ENCODE results near the gene CES2.
A peak's percentile ranks its signal among the peaks of the same experiment; 100 is the strongest.

CES2 gene

GRCh38 chr16:66918803-66919568, 16.3 kb upstream of the CES2 start, which contains the start of gene CDH16:
CDH16 (minus strand) TSS chr16:66918885; CDS start chr16:66918065, 820 bp downstream.
- no peak for DNase-seq (ENCODE audit: low spot score)

- no peak for DNase-seq (ENCODE audit: low spot score)
These were observed 15.6 kb upstream of the CES2 start for GRCh38 chr16:66919569-66920298.

- no peak for DNase-seq (ENCODE audit: low spot score)
These were observed 15.1 kb upstream of the CES2 start for GRCh38 chr16:66920299-66920590.

GRCh38 chr16:66920924-66921680, 14.2 kb upstream of the CES2 start:
- DNase-seq (ENCODE audit: low spot score) = no peak

GRCh38 chr16:66921729-66922450, 13.4 kb upstream of the CES2 start:
- no peak for DNase-seq (ENCODE audit: low spot score)

- DNase-seq (ENCODE audit: low spot score) = peak; percentile 76
These were observed 12.0 kb upstream of the CES2 start for GRCh38 chr16:66923247-66923731.

GRCh38 chr16:66923866-66924265, 11.4 kb upstream of the CES2 start:
- DNase-seq (ENCODE audit: low spot score) = no peak

GRCh38 chr16:66924527-66925321, 10.6 kb upstream of the CES2 start:
- peak; percentile 80 for DNase-seq (ENCODE audit: low spot score)

- peak; percentile 75 for DNase-seq (ENCODE audit: low spot score)
These were observed 9.9 kb upstream of the CES2 start, which contains the start of gene RRAD for GRCh38 chr16:66925322-66925840. RRAD (minus strand) TSS chr16:66925535; CDS start chr16:66925179, 356 bp downstream.

GRCh38 chr16:66926171-66926947, 9.0 kb upstream of the CES2 start:
- no peak for DNase-seq (ENCODE audit: low spot score)

- peak; percentile 90 for DNase-seq (ENCODE audit: low spot score)
These were observed 8.3 kb upstream of the CES2 start for GRCh38 chr16:66926961-66927436.

GRCh38 chr16:66927918-66928649, 7.2 kb upstream of the CES2 start:
- DNase-seq (ENCODE audit: low spot score) = no peak

- DNase-seq (ENCODE audit: low spot score) = no peak
These were observed 6.5 kb upstream of the CES2 start for GRCh38 chr16:66928702-66929388.

- no peak for DNase-seq (ENCODE audit: low spot score)
These were observed 5.1 kb upstream of the CES2 start for GRCh38 chr16:66930189-66930588.

- DNase-seq (ENCODE audit: low spot score) = no peak
These were observed 3.7 kb upstream of the CES2 start for GRCh38 chr16:66931665-66932064.

- no peak for DNase-seq (ENCODE audit: low spot score)
These were observed 3.2 kb upstream of the CES2 start for GRCh38 chr16:66932076-66932475.

- DNase-seq (ENCODE audit: low spot score) = no peak
These were observed 1.6 kb upstream of the CES2 start for GRCh38 chr16:66933776-66934137.

GRCh38 chr16:66934138-66934838, 1.0 kb upstream of the CES2 start, which contains the start of gene CIAO2B:
CIAO2B (minus strand) TSS chr16:66934402; CDS start chr16:66934364, 38 bp downstream.
- DNase-seq (ENCODE audit: low spot score) = peak; percentile 91

Measured in AG08396 (cell line).